OCI-LY7 (cell line): ENCODE measurements around the gene SPINK2. TPM values are rescaled to one million over a fixed set of nuclear protein-coding genes. Genes with fewer than 3 reads are reported as not detected.

Experiments
- BruUV-seq: library from RNA; stranded (reverse); fragments of 400-500 nt; replicated peaks from 2 replicates; lab custom pipeline; 2021; lab: Mats Ljungman, UMichigan
- CTCF ChIA-PET: fragments of 300-600 bp; sonication (Branson Sonifier 250); formaldehyde crosslinking; loops from one replicate; lab custom pipeline; 2022; ENCODE audit warnings: antibody characterized with exemption; ENCODE audit not compliant: unreplicated experiment; lab: Charles Lee
- POLR2A ChIA-PET: fragments of 300-600 bp; sonication (Branson Sonifier 250); formaldehyde crosslinking; loops from one replicate; lab custom pipeline; 2022; ENCODE audit warnings: antibody characterized with exemption; lab: Charles Lee
- DNase-seq: peaks from one replicate; pipeline ENCODE4 v3.0.0-alpha.2; 2015; ENCODE audit warnings: low spot score
- H2AFZ ChIP-seq: fragments of 200-600 bp; sonication (generic), shearing (Covaris generic); 2 replicates; pipeline ENCODE4 v1.6.1; 2014; ENCODE audit warnings: mild to moderate bottlenecking, antibody characterized with exemption, low read length, moderate library complexity
- H3K27ac ChIP-seq: fragments of 200-600 bp; sonication (generic); 2 replicates; pipeline ENCODE4 v1.5.1; 2014; ENCODE audit warnings: mixed run types, low read depth, mild to moderate bottlenecking, moderate library complexity, low read length, inconsistent platforms; ENCODE audit not compliant: poor library complexity, severe bottlenecking
- H3K36me3 ChIP-seq: fragments of 200-600 bp; sonication (generic); 2 replicates; pipeline ENCODE4 v1.6.1; 2014; ENCODE audit warnings: mild to moderate bottlenecking, antibody characterized with exemption, low read length, moderate library complexity, mixed read lengths; ENCODE audit not compliant: insufficient read depth
- H3K4me1 ChIP-seq: fragments of 200-600 bp; sonication (generic); 2 replicates; pipeline ENCODE4 v1.5.1; 2014; ENCODE audit warnings: mild to moderate bottlenecking, low read length; ENCODE audit not compliant: insufficient read depth, poor library complexity, severe bottlenecking
- H3K4me2 ChIP-seq: fragments of 200-600 bp; sonication (generic); 2 replicates; pipeline ENCODE4 v1.6.1; 2014; ENCODE audit warnings: mild to moderate bottlenecking, low read length
- H3K4me3 ChIP-seq: fragments of 200-600 bp; sonication (generic); 2 replicates; pipeline ENCODE4 v1.5.1; 2014; ENCODE audit warnings: mild to moderate bottlenecking, low read depth, low read length; ENCODE audit not compliant: poor library complexity, severe bottlenecking
- H3K79me2 ChIP-seq: fragments of 200-600 bp; sonication (generic); 2 replicates; pipeline ENCODE4 v1.6.1; 2016; ENCODE audit warnings: low read depth, mild to moderate bottlenecking, low read length, moderate library complexity, mixed read lengths; ENCODE audit not compliant: insufficient read depth
- H3K9me2 ChIP-seq: fragments of 200-600 bp; sonication (generic); 2 replicates; pipeline ENCODE4 v1.6.1; 2016; ENCODE audit warnings: mild to moderate bottlenecking, low read length, mixed read lengths; ENCODE audit not compliant: insufficient read depth
- H3K9me3 ChIP-seq: fragments of 200-600 bp; sonication (generic); 2 replicates; pipeline ENCODE4 v1.6.1; 2014; ENCODE audit warnings: mild to moderate bottlenecking, mixed run types, low read length, mixed read lengths
- H4K20me1 ChIP-seq: fragments of 200-600 bp; sonication (generic); 2 replicates; pipeline ENCODE4 v1.6.1; 2014; ENCODE audit warnings: mild to moderate bottlenecking, antibody characterized with exemption, low read length, moderate library complexity, mixed read lengths; ENCODE audit not compliant: insufficient read depth
- CTCF ChIP-seq: fragments of 200-600 bp; sonication (generic); conservative IDR thresholded peaks from 2 replicates; pipeline ENCODE4 v1.5.1; 2014; ENCODE audit warnings: mild to moderate bottlenecking, antibody characterized with exemption, low read length, moderate library complexity, mixed read lengths
- EZH2phosphoT487 ChIP-seq: fragments of 200-600 bp; sonication (generic); IDR thresholded peaks from 2 replicates; pipeline ENCODE4 v1.6.1; 2018; ENCODE audit warnings: low read depth, borderline replicate concordance, mild to moderate bottlenecking, mixed run types, antibody characterized with exemption, low read length, moderate library complexity, mixed read lengths
- intact Hi-C: fragments of 100-400 bp; cut with micrococcal nuclease; formaldehyde crosslinking; loops from one replicate; pipeline ENCODE4 v1.10.0; 2022; ENCODE audit not compliant: unreplicated experiment
- total RNA-seq, 2 experiments: library from RNA; depleted of rRNA in 1 of 2; stranded (reverse); fragments of >200 nt in 1 of 2; shearing (Covaris generic) in 1 of 2; gene quantifications; 2 replicates each; pipeline ENCODE4 v1.2.3, GENCODE V29; 2014 to 2022

The SPINK2 gene
- total RNA-seq, 2 experiments from 2014 or later = 3.0 to 15.1 TPM

GRCh38 chr4:56773346-56773745, 48.2 kb downstream of the SPINK2 start:
- DNase-seq = no peak
- POLR2A ChIA-PET = interaction anchor here (1.1 to 2.9 kb wide), 4 partner anchors 10 to 18 kb away, joined by 3 to 21 read pairs (median 7); no protein-coding TSS in a partner anchor
- CTCF ChIA-PET = no interaction called here
- Histone ChIP-seq H3K79me2 (no peaks in the 10 kb centered on the region), H3K4me1 (no peaks in the 10 kb centered on the region), H3K9me3 (no peaks in the 10 kb centered on the region), H3K36me3 (no peaks in the 10 kb centered on the region), H3K4me2 (no peak overlapping the region), H2AFZ (no peak overlapping the region), H4K20me1 (no peaks in the 10 kb centered on the region), H3K27ac (no peak overlapping the region), H3K4me3 (no peak overlapping the region), H3K9me2 (no peaks in the 10 kb centered on the region)
- BruUV-seq = no TSS peak
- intact Hi-C loops = no loop called here
- no peak for TF ChIP-seq CTCF
- TF ChIP-seq EZH2phosphoT487 = no peak

- Histone ChIP-seq H3K79me2 (no peaks in the 10 kb centered on the region), H3K9me2 (no peaks in the 10 kb centered on the region), H3K36me3 (no peaks in the 10 kb centered on the region), H2AFZ (peak overlapping the region; percentile 42; the same call in 1 of the 2 replicates), H3K4me2 (no peak overlapping the region), H3K4me3 (no peak overlapping the region), H4K20me1 (no peaks in the 10 kb centered on the region), H3K4me1 (no peaks in the 10 kb centered on the region), H3K27ac (no peak overlapping the region), H3K9me3 (no peaks in the 10 kb centered on the region)
- DNase-seq = no peak
- ChIA-PET CTCF (interaction anchor here (1.0 kb wide), 1 partner anchor 9 kb away, joined by 4 read pairs; no protein-coding TSS in a partner anchor), POLR2A (interaction anchor here (0.6 to 2.9 kb wide), 6 partner anchors 9 to 41 kb away, joined by 3 to 21 read pairs (median 4); no protein-coding TSS in a partner anchor)
- no peak for TF ChIP-seq EZH2phosphoT487
- TF ChIP-seq CTCF = no peak
- no TSS peak for BruUV-seq
- intact Hi-C loops = no loop called here
Measured at GRCh38 chr4:56772134-56772533, 49.4 kb downstream of the SPINK2 start.

- Histone ChIP-seq H2AFZ (peak overlapping the region; percentile 25; the same call in 1 of the 2 replicates), H3K36me3 (no peaks in the 10 kb centered on the region), H3K9me2 (no peaks in the 10 kb centered on the region), H3K4me1 (peaks cover 9% of the 10 kb centered on the region), H4K20me1 (no peaks in the 10 kb centered on the region), H3K4me2 (no peak overlapping the region), H3K79me2 (no peaks in the 10 kb centered on the region), H3K9me3 (no peaks in the 10 kb centered on the region), H3K4me3 (no peak overlapping the region), H3K27ac (no peak overlapping the region)
- ChIA-PET POLR2A (interaction anchor here (0.9 kb wide), 1 partner anchor 8 kb away, joined by 5 read pairs; no protein-coding TSS in a partner anchor), CTCF (no interaction called here)
- TF ChIP-seq CTCF (no peak), EZH2phosphoT487 (no peak)
- DNase-seq = no peak
- intact Hi-C loops = no loop called here
- BruUV-seq = no TSS peak
Measured at GRCh38 chr4:56768763-56769162, 52.7 kb downstream of the SPINK2 start.
